Hepatocyte (in vitro differentiated cells): ENCODE measurements around the gene PRC1.

Experiments
- EZH2 ChIP-seq: fragments of 200-600 bp; sonication (generic); IDR thresholded peaks from 2 replicates; pipeline ENCODE4 v1.6.1; 2016; ENCODE audit warnings: antibody characterized with exemption, mild to moderate bottlenecking, borderline replicate concordance
- EZH2phosphoT487 ChIP-seq: fragments of 200-600 bp; sonication (generic); IDR thresholded peaks from one replicate; pipeline ENCODE4 v1.6.1; 2018; ENCODE audit warnings: antibody characterized with exemption, mild to moderate bottlenecking, low read depth, moderate library complexity; ENCODE audit not compliant: unreplicated experiment, severe bottlenecking
- TF ChIP-seq, protein P1 (sequence below): fragments of 200-600 bp; sonication (generic); IDR thresholded peaks from 2 replicates; pipeline ENCODE4 v1.5.1; 2016; ENCODE audit warnings: antibody characterized with exemption, mild to moderate bottlenecking; ENCODE audit not compliant: poor library complexity

DNA sequence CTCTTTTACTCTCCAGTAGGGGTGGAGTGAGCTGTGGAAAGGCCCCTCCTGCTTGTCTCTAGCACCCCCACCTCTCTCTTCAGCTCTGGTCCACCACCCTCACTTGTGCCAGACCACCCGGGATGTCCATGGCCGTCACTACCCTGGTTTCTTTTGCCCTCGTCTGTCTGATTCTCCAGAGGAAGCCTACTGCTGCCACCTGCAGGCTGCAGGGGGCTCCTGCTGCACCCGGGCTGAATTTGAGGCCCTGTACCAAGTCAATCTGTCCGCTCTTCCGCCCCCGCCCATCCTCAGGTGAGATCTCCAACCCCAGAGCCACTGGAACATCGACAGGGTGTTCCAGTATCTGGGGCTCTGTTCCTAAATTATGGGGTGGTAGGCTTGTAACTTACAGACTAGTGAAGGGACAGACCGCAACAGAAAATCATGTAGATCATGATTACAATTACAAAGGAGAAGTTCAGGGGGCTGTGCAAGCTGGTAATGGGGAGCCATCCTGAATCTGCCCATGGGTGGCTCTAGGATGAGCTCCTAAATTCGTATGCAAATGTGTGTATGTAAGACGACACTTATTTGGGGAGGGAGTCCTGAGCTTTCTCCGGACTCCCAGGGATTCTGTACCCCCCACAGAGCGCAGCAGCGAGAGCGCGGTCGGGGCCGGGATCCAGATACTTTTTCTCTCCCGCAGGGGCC lies 59.9 kb downstream of the PRC1 start:
- TF ChIP-seq, protein P1, sequence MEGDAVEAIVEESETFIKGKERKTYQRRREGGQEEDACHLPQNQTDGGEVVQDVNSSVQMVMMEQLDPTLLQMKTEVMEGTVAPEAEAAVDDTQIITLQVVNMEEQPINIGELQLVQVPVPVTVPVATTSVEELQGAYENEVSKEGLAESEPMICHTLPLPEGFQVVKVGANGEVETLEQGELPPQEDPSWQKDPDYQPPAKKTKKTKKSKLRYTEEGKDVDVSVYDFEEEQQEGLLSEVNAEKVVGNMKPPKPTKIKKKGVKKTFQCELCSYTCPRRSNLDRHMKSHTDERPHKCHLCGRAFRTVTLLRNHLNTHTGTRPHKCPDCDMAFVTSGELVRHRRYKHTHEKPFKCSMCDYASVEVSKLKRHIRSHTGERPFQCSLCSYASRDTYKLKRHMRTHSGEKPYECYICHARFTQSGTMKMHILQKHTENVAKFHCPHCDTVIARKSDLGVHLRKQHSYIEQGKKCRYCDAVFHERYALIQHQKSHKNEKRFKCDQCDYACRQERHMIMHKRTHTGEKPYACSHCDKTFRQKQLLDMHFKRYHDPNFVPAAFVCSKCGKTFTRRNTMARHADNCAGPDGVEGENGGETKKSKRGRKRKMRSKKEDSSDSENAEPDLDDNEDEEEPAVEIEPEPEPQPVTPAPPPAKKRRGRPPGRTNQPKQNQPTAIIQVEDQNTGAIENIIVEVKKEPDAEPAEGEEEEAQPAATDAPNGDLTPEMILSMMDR: peak; percentile 88
- TF ChIP-seq EZH2phosphoT487 (no peak), EZH2 (no peak)
